ENCODE data around the gene EDA.
"Not testable (repeated sequence)": the region's sequence is repeated elsewhere in the genome, so short reads cannot be mapped to it uniquely, and the experiment has no call there.

EDA gene

DNA sequence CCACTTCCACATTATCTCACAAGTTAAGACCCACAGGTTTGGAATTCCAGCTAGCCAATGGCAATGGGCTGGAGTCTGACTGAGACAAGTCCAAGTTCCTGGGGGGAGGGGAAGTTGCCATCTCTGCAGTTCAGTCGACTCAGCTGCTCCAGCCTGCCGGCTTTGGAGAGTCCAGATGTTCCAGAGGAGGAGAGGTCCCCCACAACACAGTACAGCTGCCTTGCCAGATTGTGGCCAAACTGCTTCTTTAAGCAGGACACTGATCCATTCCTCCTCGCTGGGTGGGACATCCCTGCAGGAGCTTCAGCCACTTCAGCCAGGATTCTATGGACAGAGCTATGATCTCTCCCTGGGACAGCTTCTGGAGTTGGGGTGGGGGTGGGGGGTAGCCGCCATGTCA, 199.2 kb downstream of the EDA start:
- no peak overlapping the region for H3K23ac ChIP-seq (ENCODE audit: low read length)
- no peaks in the 10 kb centered on the region for H3K79me2 ChIP-seq (ENCODE audit: control insufficient read depth, insufficient read depth, low read length, poor library complexity)
- H3K27me3 ChIP-seq (ENCODE audit: insufficient read depth, low read length): no peaks in the 10 kb centered on the region
- no peak overlapping the region for H2BK5ac ChIP-seq (ENCODE audit: low read depth, low read length, poor library complexity)
- H3K18ac ChIP-seq (ENCODE audit: low read length): no peak overlapping the region
- H3K4ac ChIP-seq (ENCODE audit: low read depth, low read length): no peak overlapping the region
- H4K91ac ChIP-seq (ENCODE audit: low read depth, low read length): no peak overlapping the region
- H4K12ac ChIP-seq (ENCODE audit: low read depth, low read length): no peak overlapping the region
- H2BK12ac ChIP-seq (ENCODE audit: low read length): no peak overlapping the region
- no peak overlapping the region for H3K14ac ChIP-seq (ENCODE audit: low read length)
- no peak overlapping the region for H3K9ac ChIP-seq (ENCODE audit: low read length)
- no peaks in the 10 kb centered on the region for H3K4me1 ChIP-seq (ENCODE audit: control insufficient read depth in 1 of 2, insufficient read depth in 2 of 2, low read length in 2 of 2)
- DNase-seq: no peak
- no peaks in the 10 kb centered on the region for H3K9me3 ChIP-seq (ENCODE audit: insufficient read depth, low read depth, low read length)
- WGBS (ENCODE audit: extremely low coverage, insufficient coverage, insufficient read length): no CpG with 5 or more reads among the region's 4 CpGs
- no peak overlapping the region for H2BK120ac ChIP-seq (ENCODE audit: insufficient read depth, low read length, poor library complexity)
- no peak overlapping the region for H2AFZ ChIP-seq (ENCODE audit: insufficient read depth, low read length, poor library complexity)
- no peak overlapping the region for H4K8ac ChIP-seq (ENCODE audit: low read depth, low read length)
- H3K4me3 ChIP-seq (ENCODE audit: low read depth, low read length): no peak overlapping the region
- no peak overlapping the region for H2AK5ac ChIP-seq (ENCODE audit: low read length)
- no peak overlapping the region for H3K4me2 ChIP-seq (ENCODE audit: low read length)
- no peaks in the 10 kb centered on the region for H3K36me3 ChIP-seq (ENCODE audit: control insufficient read depth in 1 of 2, insufficient read depth in 2 of 2, low read length in 2 of 2)
- H3K79me1 ChIP-seq (ENCODE audit: low read length): no peaks in the 10 kb centered on the region
- no peak overlapping the region for H3K27ac ChIP-seq (ENCODE audit: low read depth, low read length)

DNA sequence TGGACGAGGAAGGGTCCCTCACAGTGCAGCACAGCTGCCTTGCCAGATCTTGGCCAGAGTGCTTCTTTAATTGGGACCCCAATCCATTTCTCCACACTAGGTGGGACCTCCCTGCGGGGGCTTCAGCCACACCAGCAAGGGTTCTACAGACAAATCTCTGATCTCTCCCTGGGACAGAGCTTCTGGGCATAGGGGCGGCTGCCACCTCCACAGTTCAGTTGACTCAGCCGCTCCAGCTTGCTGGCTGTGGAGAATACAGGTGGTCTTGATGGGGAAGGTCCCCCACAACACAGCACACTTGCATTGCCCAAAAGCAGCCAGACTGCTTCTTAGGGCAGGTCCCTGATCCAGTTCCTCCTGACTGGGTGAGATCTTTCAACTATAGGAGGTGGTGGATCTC, 199.6 kb downstream of the EDA start:
- no peak overlapping the region for H3K23ac ChIP-seq (ENCODE audit: low read length)
- H3K9me3 ChIP-seq (ENCODE audit: insufficient read depth, low read depth, low read length): no peaks in the 10 kb centered on the region
- no peak for DNase-seq
- H3K18ac ChIP-seq (ENCODE audit: low read length): no peak overlapping the region
- H3K14ac ChIP-seq (ENCODE audit: low read length): no peak overlapping the region
- no peaks in the 10 kb centered on the region for H3K36me3 ChIP-seq (ENCODE audit: control insufficient read depth in 1 of 2, insufficient read depth in 2 of 2, low read length in 2 of 2)
- no peaks in the 10 kb centered on the region for H3K27me3 ChIP-seq (ENCODE audit: insufficient read depth, low read length)
- no peak overlapping the region for H2BK12ac ChIP-seq (ENCODE audit: low read length)
- H3K9ac ChIP-seq (ENCODE audit: low read length): no peak overlapping the region
- H3K4me1 ChIP-seq (ENCODE audit: control insufficient read depth in 1 of 2, insufficient read depth in 2 of 2, low read length in 2 of 2): no peaks in the 10 kb centered on the region
- no peak overlapping the region for H3K4ac ChIP-seq (ENCODE audit: low read depth, low read length)
- H3K27ac ChIP-seq (ENCODE audit: low read depth, low read length): no peak overlapping the region
- H2BK5ac ChIP-seq (ENCODE audit: low read depth, low read length, poor library complexity): no peak overlapping the region
- H2BK120ac ChIP-seq (ENCODE audit: insufficient read depth, low read length, poor library complexity): no peak overlapping the region
- no peak overlapping the region for H4K8ac ChIP-seq (ENCODE audit: low read depth, low read length)
- H3K79me1 ChIP-seq (ENCODE audit: low read length): no peaks in the 10 kb centered on the region
- no peak overlapping the region for H4K91ac ChIP-seq (ENCODE audit: low read depth, low read length)
- no peaks in the 10 kb centered on the region for H3K79me2 ChIP-seq (ENCODE audit: control insufficient read depth, insufficient read depth, low read length, poor library complexity)
- no peak overlapping the region for H2AFZ ChIP-seq (ENCODE audit: insufficient read depth, low read length, poor library complexity)
- no peak overlapping the region for H3K4me3 ChIP-seq (ENCODE audit: low read depth, low read length)
- no peak overlapping the region for H2AK5ac ChIP-seq (ENCODE audit: low read length)
- H3K4me2 ChIP-seq (ENCODE audit: low read length): no peak overlapping the region
- H4K12ac ChIP-seq (ENCODE audit: low read depth, low read length): no peak overlapping the region
- no CpG with 5 or more reads among the region's 4 CpGs for WGBS (ENCODE audit: extremely low coverage, insufficient coverage, insufficient read length)

DNA sequence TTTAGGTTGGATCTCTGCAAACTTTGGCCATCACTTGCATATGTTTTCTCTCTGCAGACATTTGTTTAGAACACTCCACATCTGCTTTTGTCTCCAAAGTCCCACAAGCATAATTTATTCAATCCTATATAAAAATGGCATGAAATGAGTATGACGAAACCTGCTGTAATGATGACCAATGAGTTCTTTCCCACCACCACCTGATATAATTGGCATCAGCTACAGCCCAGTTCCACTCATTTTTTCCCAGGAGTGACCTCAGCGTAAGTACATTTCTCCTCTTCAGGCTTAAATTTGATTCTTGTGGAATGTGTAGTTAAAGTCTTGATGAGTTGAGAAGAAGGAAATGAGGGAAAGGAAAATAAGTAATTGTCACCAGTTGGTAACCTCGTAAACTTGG, 228.7 kb downstream of the EDA start:
- H3K79me2 ChIP-seq (ENCODE audit: control insufficient read depth, insufficient read depth, low read length, poor library complexity): no peaks in the 10 kb centered on the region
- no peaks in the 10 kb centered on the region for H3K79me1 ChIP-seq (ENCODE audit: low read length)
- H3K4me2 ChIP-seq (ENCODE audit: low read length): no peak overlapping the region
- no peak overlapping the region for H2BK12ac ChIP-seq (ENCODE audit: low read length)
- H2BK120ac ChIP-seq (ENCODE audit: insufficient read depth, low read length, poor library complexity): no peak overlapping the region
- no peak overlapping the region for H3K14ac ChIP-seq (ENCODE audit: low read length)
- H2AK5ac ChIP-seq (ENCODE audit: low read length): no peak overlapping the region
- no peak overlapping the region for H4K8ac ChIP-seq (ENCODE audit: low read depth, low read length)
- H2AFZ ChIP-seq (ENCODE audit: insufficient read depth, low read length, poor library complexity): no peak overlapping the region
- no peaks in the 10 kb centered on the region for H3K9me3 ChIP-seq (ENCODE audit: insufficient read depth, low read depth, low read length)
- H4K12ac ChIP-seq (ENCODE audit: low read depth, low read length): no peak overlapping the region
- no peak overlapping the region for H3K27ac ChIP-seq (ENCODE audit: low read depth, low read length)
- H2BK5ac ChIP-seq (ENCODE audit: low read depth, low read length, poor library complexity): no peak overlapping the region
- no peak overlapping the region for H3K18ac ChIP-seq (ENCODE audit: low read length)
- DNase-seq: no peak
- no peaks in the 10 kb centered on the region for H3K27me3 ChIP-seq (ENCODE audit: insufficient read depth, low read length)
- H3K36me3 ChIP-seq (ENCODE audit: control insufficient read depth in 1 of 2, insufficient read depth in 2 of 2, low read length in 2 of 2): no peaks in the 10 kb centered on the region
- no peak overlapping the region for H3K23ac ChIP-seq (ENCODE audit: low read length)
- no peak overlapping the region for H3K9ac ChIP-seq (ENCODE audit: low read length)
- H3K4me3 ChIP-seq (ENCODE audit: low read depth, low read length): no peak overlapping the region
- no peaks in the 10 kb centered on the region for H3K4me1 ChIP-seq (ENCODE audit: control insufficient read depth in 1 of 2, insufficient read depth in 2 of 2, low read length in 2 of 2)
- WGBS (ENCODE audit: extremely low coverage, insufficient coverage, insufficient read length): no CpG with 5 or more reads among the region's 3 CpGs
- H4K91ac ChIP-seq (ENCODE audit: low read depth, low read length): no peak overlapping the region
- H3K4ac ChIP-seq (ENCODE audit: low read depth, low read length): no peak overlapping the region

- not testable (repeated sequence) for H3K27ac ChIP-seq (ENCODE audit: low read depth, low read length); H3K4me1 ChIP-seq (ENCODE audit: control insufficient read depth in 1 of 2, insufficient read depth in 2 of 2, low read length in 2 of 2); H3K18ac ChIP-seq (ENCODE audit: low read length); H2BK120ac ChIP-seq (ENCODE audit: insufficient read depth, low read length, poor library complexity); H3K23ac ChIP-seq (ENCODE audit: low read length); H4K12ac ChIP-seq (ENCODE audit: low read depth, low read length); H3K9me3 ChIP-seq (ENCODE audit: insufficient read depth, low read depth, low read length); H3K4me3 ChIP-seq (ENCODE audit: low read depth, low read length); H3K79me1 ChIP-seq (ENCODE audit: low read length); DNase-seq; H3K4me2 ChIP-seq (ENCODE audit: low read length); H2BK12ac ChIP-seq (ENCODE audit: low read length); H3K27me3 ChIP-seq (ENCODE audit: insufficient read depth, low read length); H3K79me2 ChIP-seq (ENCODE audit: control insufficient read depth, insufficient read depth, low read length, poor library complexity); H4K8ac ChIP-seq (ENCODE audit: low read depth, low read length); H2BK5ac ChIP-seq (ENCODE audit: low read depth, low read length, poor library complexity); H2AFZ ChIP-seq (ENCODE audit: insufficient read depth, low read length, poor library complexity); H3K9ac ChIP-seq (ENCODE audit: low read length); H3K36me3 ChIP-seq (ENCODE audit: control insufficient read depth in 1 of 2, insufficient read depth in 2 of 2, low read length in 2 of 2); H4K91ac ChIP-seq (ENCODE audit: low read depth, low read length); H2AK5ac ChIP-seq (ENCODE audit: low read length); H3K4ac ChIP-seq (ENCODE audit: low read depth, low read length); H3K14ac ChIP-seq (ENCODE audit: low read length)
Measured at GRCh38 chrX:69859999-69860398, 244.1 kb downstream of the EDA start.

GRCh38 chrX:69876221-69876620, 260.3 kb downstream of the EDA start:
- Histone ChIP-seq H3K36me3 (ENCODE audit: control insufficient read depth in 1 of 2, insufficient read depth in 2 of 2, low read length in 2 of 2) (no peaks in the 10 kb centered on the region), H3K23ac (ENCODE audit: low read length) (no peak overlapping the region), H4K91ac (ENCODE audit: low read depth, low read length) (no peak overlapping the region), H3K79me2 (ENCODE audit: control insufficient read depth, insufficient read depth, low read length, poor library complexity) (no peaks in the 10 kb centered on the region), H3K4me2 (ENCODE audit: low read length) (no peak overlapping the region), H3K4me3 (ENCODE audit: low read depth, low read length) (no peak overlapping the region), H2BK5ac (ENCODE audit: low read depth, low read length, poor library complexity) (no peak overlapping the region), H3K4ac (ENCODE audit: low read depth, low read length) (no peak overlapping the region), H4K12ac (ENCODE audit: low read depth, low read length) (no peak overlapping the region), H3K9me3 (ENCODE audit: insufficient read depth, low read depth, low read length) (no peaks in the 10 kb centered on the region), H4K8ac (ENCODE audit: low read depth, low read length) (no peak overlapping the region), H2AK5ac (ENCODE audit: low read length) (no peak overlapping the region), H3K27ac (ENCODE audit: low read depth, low read length) (no peak overlapping the region), H2BK12ac (ENCODE audit: low read length) (no peak overlapping the region), H3K27me3 (ENCODE audit: insufficient read depth, low read length) (no peaks in the 10 kb centered on the region), H3K18ac (ENCODE audit: low read length) (no peak overlapping the region), H3K79me1 (ENCODE audit: low read length) (no peaks in the 10 kb centered on the region), H2BK120ac (ENCODE audit: insufficient read depth, low read length, poor library complexity) (no peak overlapping the region), H3K14ac (ENCODE audit: low read length) (no peak overlapping the region), H3K9ac (ENCODE audit: low read length) (no peak overlapping the region), H3K4me1 (ENCODE audit: control insufficient read depth in 1 of 2, insufficient read depth in 2 of 2, low read length in 2 of 2) (no peaks in the 10 kb centered on the region), H2AFZ (ENCODE audit: insufficient read depth, low read length, poor library complexity) (no peak overlapping the region)
- no peak for DNase-seq
- WGBS (ENCODE audit: extremely low coverage, insufficient coverage, insufficient read length): no CpG with 5 or more reads among the region's 1 CpG
